Lower leg skin (tissue), 3 donors: ENCODE data around the gene UNKL.

Source experiments
- CTCF ChIP-seq, 3 donors: fragments of 450-650 bp; IDR thresholded peaks; one replicate each; pipeline ENCODE4 v1.5.1; 2016; ENCODE audit warnings: antibody characterized with exemption in 3 of 3, mild to moderate bottlenecking in 3 of 3, moderate library complexity in 2 of 3
- POLR2A ChIP-seq, 2 donors: fragments of 450-650 bp; IDR thresholded peaks; one replicate each; pipeline ENCODE4 v1.6.1; 2016 to 2017; ENCODE audit warnings: antibody characterized with exemption in 2 of 2, mild to moderate bottlenecking in 1 of 2, moderate library complexity in 1 of 2

GRCh38 chr16:1355591-1355990 is 58.9 kb downstream of the UNKL start:
- TF ChIP-seq CTCF (IDR thresholded peaks at IDR 0.05) (no peak), POLR2A (IDR thresholded peaks at IDR 0.05) (no peak)
